Muscle layer of colon (tissue), 2 donors: ENCODE data around the gene MOK.
"Not testable (repeated sequence)": the region's sequence is repeated elsewhere in the genome, so short reads cannot be mapped to it uniquely, and the experiment has no call there.

Experiments used
- H3K27ac ChIP-seq: one replicate; pipeline ENCODE4 v1.7.0; 2013; ENCODE audit warnings: low read depth, mild to moderate bottlenecking, low read length, moderate library complexity
- H3K27me3 ChIP-seq, 2 donors: one replicate each; pipeline ENCODE4 v1.7.0; 2013; ENCODE audit warnings: low read length in 2 of 2, mild to moderate bottlenecking in 2 of 2; ENCODE audit not compliant: insufficient read depth in 2 of 2, control insufficient read depth in 1 of 2
- H3K36me3 ChIP-seq: one replicate; pipeline ENCODE4 v1.7.0; 2013; ENCODE audit warnings: mild to moderate bottlenecking, low read length; ENCODE audit not compliant: insufficient read depth
- H3K4me1 ChIP-seq: one replicate; pipeline ENCODE4 v1.7.0; 2013; ENCODE audit warnings: mild to moderate bottlenecking, low read length; ENCODE audit not compliant: insufficient read depth
- H3K4me3 ChIP-seq, 2 donors: one replicate each; pipeline ENCODE4 v1.7.0; 2013; ENCODE audit warnings: low read length in 2 of 2, low read depth in 1 of 2, mild to moderate bottlenecking in 1 of 2, moderate library complexity in 1 of 2
- H3K9ac ChIP-seq: one replicate; pipeline ENCODE4 v1.7.0; 2013; ENCODE audit warnings: low read length
- H3K9me3 ChIP-seq: one replicate; pipeline ENCODE4 v1.7.0; 2013; ENCODE audit warnings: mild to moderate bottlenecking, low read length
- donor health status: abdominal sarcoma.
- donor health status: Adenocarcinoma of cecum.

The MOK gene

DNA sequence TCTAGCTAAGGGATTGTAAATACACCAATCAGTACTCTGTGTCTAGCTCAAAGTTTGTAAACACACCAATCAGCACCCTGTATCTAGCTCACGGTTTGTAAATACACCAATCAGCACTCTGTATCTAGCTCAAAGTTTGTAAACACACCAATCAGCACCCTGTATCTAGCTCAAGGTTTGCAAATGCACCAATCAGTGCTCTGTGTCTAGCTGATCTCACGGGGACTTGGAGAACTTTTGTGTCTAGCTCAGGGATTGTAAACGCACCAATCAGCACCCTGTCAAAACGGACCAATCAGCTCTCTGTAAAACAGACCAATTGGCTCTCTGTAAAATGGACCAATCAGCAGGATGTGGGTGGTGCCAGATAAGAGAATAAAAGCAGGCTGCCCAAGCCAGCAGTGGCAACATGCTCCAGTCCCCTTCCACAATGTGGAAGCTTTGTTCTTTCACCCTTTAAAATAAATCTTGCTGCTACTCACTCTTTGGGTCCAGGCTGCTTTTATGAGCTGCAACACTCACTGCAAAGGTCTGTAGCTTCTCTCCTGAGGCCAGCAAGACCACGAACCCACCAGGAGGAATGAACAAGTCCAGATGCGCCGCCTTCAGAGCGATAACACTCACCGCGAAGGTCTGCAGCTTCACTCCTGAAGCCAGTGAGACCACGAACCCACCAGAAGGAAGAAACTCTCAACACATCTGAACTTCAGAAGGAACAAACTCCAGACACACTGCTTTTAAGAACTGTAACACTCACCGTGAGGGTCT lies 6.5 kb downstream of the MOK start:
- not testable (repeated sequence) for H3K4me3 ChIP-seq, H3K27me3 ChIP-seq, H3K4me1 ChIP-seq, H3K9me3 ChIP-seq, H3K27ac ChIP-seq, H3K36me3 ChIP-seq, H3K9ac ChIP-seq

- H3K36me3 ChIP-seq, result no peaks in the 10 kb centered on the region
- H3K4me1 ChIP-seq, result no peaks in the 10 kb centered on the region
- no peaks in the 10 kb centered on the region for H3K27me3 ChIP-seq
- H3K9me3 ChIP-seq, result no peaks in the 10 kb centered on the region
- no peak overlapping the region for H3K4me3 ChIP-seq
- H3K27ac ChIP-seq, result no peak overlapping the region
- no peak overlapping the region for H3K9ac ChIP-seq
Observed at GRCh38 chr14:102297436-102298170, 7.4 kb downstream of the MOK start.

DNA sequence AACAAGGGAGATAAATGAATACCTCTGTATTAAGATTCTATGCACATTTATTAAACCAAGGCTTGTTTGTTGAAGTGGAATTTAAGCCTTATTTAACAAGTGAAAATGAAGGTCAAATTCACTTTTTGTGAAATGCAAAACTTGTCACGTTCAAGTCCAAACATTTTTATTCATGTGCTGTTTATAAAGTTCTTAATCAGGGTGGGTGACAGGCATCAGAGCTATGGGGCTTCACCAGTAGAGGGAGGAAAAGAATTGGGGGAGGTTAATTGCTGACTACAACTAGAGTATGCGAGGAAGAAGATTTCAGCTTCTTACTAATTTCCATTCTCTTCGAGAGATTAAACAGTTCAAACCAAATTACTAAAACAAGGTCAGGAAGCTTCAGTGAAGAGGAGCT lies 9.7 kb downstream of the MOK start:
- no peaks in the 10 kb centered on the region for H3K27me3 ChIP-seq
- H3K9ac ChIP-seq, result no peak overlapping the region
- H3K9me3 ChIP-seq, result no peaks in the 10 kb centered on the region
- H3K36me3 ChIP-seq, result no peaks in the 10 kb centered on the region
- no peak overlapping the region for H3K27ac ChIP-seq
- no peak overlapping the region for H3K4me3 ChIP-seq
- no peaks in the 10 kb centered on the region for H3K4me1 ChIP-seq

DNA sequence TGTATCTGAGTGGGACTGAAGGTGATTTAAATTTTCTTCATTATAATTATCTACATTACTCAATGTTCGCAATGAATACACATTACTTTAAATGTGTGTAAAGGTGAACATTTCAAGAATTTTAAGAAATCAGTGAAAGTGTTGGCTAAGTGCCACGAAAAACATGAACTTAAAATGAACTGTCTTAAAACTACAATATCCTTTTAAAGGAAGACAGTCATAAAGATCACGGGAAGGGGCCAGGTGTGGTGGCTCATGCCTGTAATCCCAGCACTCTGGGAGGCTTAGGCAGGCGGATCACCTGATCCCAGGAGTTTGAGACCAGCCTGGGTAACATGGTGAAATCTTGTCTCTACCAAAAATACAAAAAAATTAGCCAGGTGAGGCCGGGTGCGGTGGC lies 11.2 kb downstream of the MOK start:
- Histone ChIP-seq H3K9me3 (no peaks in the 10 kb centered on the region), H3K27ac (no peak overlapping the region), H3K9ac (no peak overlapping the region), H3K4me3 (no peak overlapping the region), H3K4me1 (no peaks in the 10 kb centered on the region), H3K27me3 (no peaks in the 10 kb centered on the region), H3K36me3 (no peaks in the 10 kb centered on the region)

DNA sequence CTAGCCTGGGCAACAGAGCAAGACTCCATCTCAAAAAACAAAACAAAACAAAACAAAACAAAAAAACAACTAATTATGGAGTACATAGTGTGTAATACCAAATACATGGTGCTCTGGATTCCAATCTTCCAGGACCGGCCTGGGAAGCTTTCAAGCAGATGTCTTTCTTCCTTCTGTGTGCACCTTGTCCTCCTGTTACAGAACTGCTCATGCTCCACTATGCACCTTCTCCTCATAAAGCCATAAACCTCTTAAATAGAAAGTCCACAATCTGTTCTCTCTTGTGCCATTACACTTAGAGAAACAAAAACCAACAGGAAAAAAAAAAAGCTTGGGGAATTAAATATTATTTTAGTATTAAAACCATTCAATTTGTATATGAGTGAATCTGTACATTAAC lies 12.5 kb downstream of the MOK start:
- H3K9me3 ChIP-seq, result no peaks in the 10 kb centered on the region
- H3K36me3 ChIP-seq, result no peaks in the 10 kb centered on the region
- no peaks in the 10 kb centered on the region for H3K27me3 ChIP-seq

GRCh38 chr14:102288139-102288538 lies 16.8 kb downstream of the MOK start:
- no peak overlapping the region for H3K27ac ChIP-seq
- no peaks in the 10 kb centered on the region for H3K9me3 ChIP-seq
- H3K27me3 ChIP-seq, result no peaks in the 10 kb centered on the region
- H3K4me3 ChIP-seq, result no peak overlapping the region
- no peak overlapping the region for H3K9ac ChIP-seq
- no peaks in the 10 kb centered on the region for H3K36me3 ChIP-seq
- no peaks in the 10 kb centered on the region for H3K4me1 ChIP-seq

More for the DNA sequence above, 12.5 kb downstream of the MOK start:
- no peak overlapping the region for H3K9ac ChIP-seq
- H3K4me3 ChIP-seq, result no peak overlapping the region
- no peak overlapping the region for H3K27ac ChIP-seq
- H3K4me1 ChIP-seq, result no peaks in the 10 kb centered on the region

GRCh38 chr14:102285106-102285505 lies 19.9 kb downstream of the MOK start:
- H3K4me1 ChIP-seq, result no peaks in the 10 kb centered on the region
- no peaks in the 10 kb centered on the region for H3K9me3 ChIP-seq
- no peak overlapping the region for H3K27ac ChIP-seq
- H3K36me3 ChIP-seq, result peaks cover 5% of the 10 kb centered on the region
- no peaks in the 10 kb centered on the region for H3K27me3 ChIP-seq
- no peak overlapping the region for H3K9ac ChIP-seq
- no peak overlapping the region for H3K4me3 ChIP-seq

DNA sequence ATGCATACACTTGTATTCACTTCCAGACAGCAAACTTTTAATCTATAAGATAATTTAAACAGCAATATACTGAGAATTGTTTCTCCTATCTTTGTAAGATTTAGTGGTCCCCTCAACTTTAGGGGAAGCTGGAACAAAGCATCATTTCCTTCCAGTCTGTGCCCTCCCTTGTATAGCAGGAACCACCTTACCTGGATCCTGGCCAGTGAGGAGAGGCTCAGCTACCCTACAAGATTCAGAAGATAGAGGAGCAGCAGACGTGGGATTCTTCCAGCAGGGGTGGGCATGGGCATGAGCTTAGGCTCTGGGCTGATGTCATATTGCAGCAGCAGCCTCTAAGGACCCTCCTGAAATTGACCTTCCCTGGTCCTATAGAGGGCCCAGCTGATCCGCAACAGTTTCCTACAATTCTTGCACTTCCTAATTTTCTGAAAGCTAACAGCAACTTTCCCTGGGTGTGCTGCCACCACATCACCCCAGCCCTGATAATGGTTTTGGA lies 21.3 kb downstream of the MOK start:
- H3K4me1 ChIP-seq, result peaks cover 1% of the 10 kb centered on the region
- no peak overlapping the region for H3K9ac ChIP-seq
- no peak overlapping the region for H3K4me3 ChIP-seq
- no peak overlapping the region for H3K27ac ChIP-seq
- H3K36me3 ChIP-seq, result peaks cover 5% of the 10 kb centered on the region
- no peaks in the 10 kb centered on the region for H3K9me3 ChIP-seq
- no peaks in the 10 kb centered on the region for H3K27me3 ChIP-seq

DNA sequence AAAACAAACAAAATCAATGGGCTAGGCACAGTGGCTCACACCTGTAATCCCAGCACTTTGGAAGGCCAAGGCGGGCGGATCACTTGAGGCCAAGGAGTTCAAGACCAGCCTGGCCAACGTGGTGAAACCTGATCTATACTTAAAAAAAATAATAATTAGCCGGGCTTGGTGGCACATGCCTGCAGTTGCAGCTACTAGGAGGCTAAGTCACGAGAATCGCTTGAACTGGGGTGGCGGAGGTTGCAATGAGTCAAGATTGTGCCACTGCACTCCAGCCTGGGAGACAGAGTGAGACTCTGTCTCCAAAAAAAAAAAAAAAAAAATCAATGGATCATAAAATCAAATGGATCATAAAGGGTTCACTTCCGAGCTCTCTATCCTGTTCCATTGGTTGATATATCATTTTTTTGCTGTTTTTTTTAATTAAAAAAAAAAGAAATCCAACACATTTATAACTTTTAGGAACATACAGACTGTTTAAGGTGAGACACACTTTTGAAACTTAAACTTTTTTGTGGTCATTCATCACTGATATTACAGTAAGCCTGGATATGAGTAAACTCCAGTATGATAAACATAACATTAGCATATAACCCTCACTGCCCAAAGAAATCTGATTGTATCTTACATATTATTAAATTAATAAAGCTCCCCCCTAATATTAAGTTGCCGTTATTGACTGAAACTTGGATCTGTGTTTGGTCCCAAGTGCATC lies 22.1 kb downstream of the MOK start:
- H3K4me1 ChIP-seq, result peaks cover 9% of the 10 kb centered on the region
- H3K27me3 ChIP-seq, result no peaks in the 10 kb centered on the region
- no peak overlapping the region for H3K9ac ChIP-seq
- H3K27ac ChIP-seq, result no peak overlapping the region
- no peak overlapping the region for H3K4me3 ChIP-seq
- H3K9me3 ChIP-seq, result no peaks in the 10 kb centered on the region
- peaks cover 5% of the 10 kb centered on the region for H3K36me3 ChIP-seq

DNA sequence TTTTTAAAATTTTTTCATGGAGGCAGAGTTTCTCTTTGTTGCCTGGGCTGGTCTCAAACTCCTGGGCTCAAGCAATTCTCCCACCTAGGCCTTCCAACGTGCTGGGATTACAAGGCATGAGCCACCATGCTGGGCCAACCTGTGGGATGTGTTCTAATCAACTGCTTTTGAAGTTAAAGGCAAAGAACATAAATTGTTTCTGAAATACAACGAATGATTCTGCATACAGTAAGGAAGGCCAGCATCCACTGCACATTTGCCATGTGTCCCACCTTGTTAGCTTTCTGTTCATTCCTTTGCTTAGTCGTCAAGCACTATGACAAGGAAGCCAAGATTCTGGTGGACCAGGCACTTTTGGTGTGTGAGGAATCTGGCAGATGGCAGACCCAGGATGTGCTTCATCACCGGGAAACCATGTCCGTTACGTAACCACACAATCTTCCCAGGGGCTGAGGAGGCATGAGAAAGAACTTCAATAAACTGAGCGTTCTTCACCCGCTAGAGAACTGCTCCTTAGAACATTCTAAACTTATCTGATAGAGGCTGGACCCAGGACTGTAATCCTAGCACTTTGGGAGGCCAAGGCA lies 24.5 kb downstream of the MOK start:
- H3K36me3 ChIP-seq, result peaks cover 5% of the 10 kb centered on the region
- H3K9me3 ChIP-seq, result no peaks in the 10 kb centered on the region
- no peak overlapping the region for H3K9ac ChIP-seq
- H3K4me3 ChIP-seq, result no peak overlapping the region
- H3K4me1 ChIP-seq, result peaks cover 10% of the 10 kb centered on the region
- no peaks in the 10 kb centered on the region for H3K27me3 ChIP-seq
- H3K27ac ChIP-seq, result no peak overlapping the region

DNA sequence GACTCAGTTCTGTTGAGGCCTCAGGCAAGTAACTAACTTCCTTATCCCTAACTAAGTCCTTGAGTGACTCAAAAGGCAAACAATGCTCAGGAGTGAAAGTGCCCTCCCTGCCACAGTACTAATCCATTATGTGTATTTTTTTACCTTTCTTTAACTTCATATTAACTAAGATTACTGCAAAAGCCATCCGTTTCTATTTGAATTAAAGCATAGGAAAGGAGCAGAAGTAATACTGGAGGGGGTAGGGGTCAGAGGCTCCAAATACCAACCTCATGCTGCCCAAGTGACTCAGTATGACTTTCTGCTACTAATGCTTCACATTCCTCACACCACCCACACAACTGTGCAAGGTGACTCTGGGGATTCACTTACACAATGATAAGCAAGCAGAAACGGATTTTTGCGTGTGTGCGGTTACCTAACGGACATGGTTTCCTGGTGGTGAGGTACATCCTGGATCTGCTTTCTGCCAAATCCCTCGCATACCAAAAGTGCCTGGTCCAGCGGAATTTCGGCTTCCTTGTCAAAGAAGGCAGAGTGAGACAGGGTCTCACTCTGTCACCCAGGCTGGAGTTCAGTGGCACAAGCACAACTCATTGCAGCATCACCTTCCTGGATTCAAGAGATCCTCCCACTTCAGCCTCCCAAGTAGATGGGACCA lies 25.1 kb downstream of the MOK start:
- no peak overlapping the region for H3K27ac ChIP-seq

More for the DNA sequence above, 25.1 kb downstream of the MOK start:
- Histone ChIP-seq H3K9me3 (no peaks in the 10 kb centered on the region), H3K36me3 (peaks cover 5% of the 10 kb centered on the region), H3K9ac (no peak overlapping the region), H3K4me1 (peaks cover 10% of the 10 kb centered on the region), H3K4me3 (no peak overlapping the region), H3K27me3 (no peaks in the 10 kb centered on the region)
